Stomach (tissue), 9 donors: ENCODE results near the gene ZNF225. TPM values are rescaled to one million over a fixed set of nuclear protein-coding genes. Genes with fewer than 3 reads are reported as not detected.

ENCODE experiments used
- DNase-seq, 2 donors: peaks; one replicate each; pipeline versions ENCODE4 v3.0.0 to v3.0.0-alpha.2; 2013 to 2019
- H3K27ac ChIP-seq, 5 donors: fragments of 200-600 bp in 4 of 5; sonication (generic) in 4 of 5; one replicate each; pipeline ENCODE4 v1.5.1; 2013 to 2019; ENCODE audit warnings: mild to moderate bottlenecking in 1 of 5, moderate library complexity in 1 of 5
- H3K27me3 ChIP-seq, 3 donors: fragments of 200-600 bp; sonication (generic); one replicate each; pipeline ENCODE4 v1.5.1; 2017 to 2019; ENCODE audit warnings: mixed run types in 1 of 3
- H3K36me3 ChIP-seq, 4 donors: fragments of 200-600 bp; sonication (generic); 1 replicate in 3 of 4; 2 replicates in 1 of 4; pipeline ENCODE4 v1.5.1; 2016 to 2019
- H3K4me1 ChIP-seq, 4 donors: fragments of 200-600 bp; sonication (generic); one replicate each; pipeline ENCODE4 v1.5.1; 2016 to 2019
- H3K4me3 ChIP-seq, 4 donors: fragments of 200-600 bp; sonication (generic) in 3 of 4; one replicate each; pipeline ENCODE4 v1.5.1; 2016 to 2019; ENCODE audit warnings: mild to moderate bottlenecking in 1 of 4
- H3K9me3 ChIP-seq, 4 donors: fragments of 200-600 bp; sonication (generic); one replicate each; pipeline ENCODE4 v1.5.1; 2016 to 2019
- CTCF ChIP-seq, 7 experiments: fragments of 450-650 bp in 4 of 7; fragments of 200-600 bp in 3 of 7; sonication (generic) in 3 of 7; IDR thresholded peaks; one replicate each; pipeline ENCODE4 v1.5.1; 2016 to 2019; ENCODE audit warnings: antibody characterized with exemption in 7 of 7, control low read depth in 2 of 7, mild to moderate bottlenecking in 1 of 7
- EP300 ChIP-seq: sonication (generic); formaldehyde crosslinking; IDR thresholded peaks from one replicate; pipeline ENCODE4 v1.6.1; 2017; ENCODE audit warnings: antibody characterized with exemption
- POLR2A ChIP-seq, 4 donors: fragments of 450-650 bp; IDR thresholded peaks; one replicate each; pipeline ENCODE4 v1.6.1; 2016; ENCODE audit warnings: antibody characterized with exemption in 4 of 4, control low read depth in 2 of 4, mild to moderate bottlenecking in 1 of 4, moderate library complexity in 1 of 4
- POLR2AphosphoS5 ChIP-seq, 3 donors: sonication (generic); formaldehyde crosslinking; IDR thresholded peaks; one replicate each; pipeline ENCODE4 v1.6.1; 2016; ENCODE audit warnings: antibody characterized with exemption in 3 of 3
- WGBS, 5 donors: extraction: QIAGEN DNeasy Blood & Tissue Kit in 3 of 5; methylation state at CpG; one replicate each; pipeline versions ENCODE4 v1.1.5 to v1.1.7; 2013 to 2018; 5-methylcytosine and 5-hydroxymethylcytosine counted together
- intact Hi-C: fragments of 100-400 bp; cut with DNase I; formaldehyde crosslinking; loops from one replicate; pipeline ENCODE4 v1.15.1; 2023; ENCODE audit warnings: low total_unique reads
- polyA plus RNA-seq, 3 donors: library from polyadenylated mRNA; stranded (reverse); fragments of 200-250 nt; gene quantifications; one replicate each; pipeline ENCODE4 v1.2.3, GENCODE V29; 2013
- total RNA-seq, 5 donors: library from RNA; depleted of rRNA; stranded (reverse); fragments of >200 nt; gene quantifications; one replicate each; pipeline versions ENCODE4 v1.1.0 to v1.2.3, GENCODE V29; 2014 to 2016
- donor health status: healthy with polysubstance abuse.
- donor health status: Bipolar disorder and iron deficiency.
- donor health status: healthy.

Gene ZNF225
- total and polyA plus RNA-seq, 8 donors, result 0.29 to 8.3 (median 1.5) TPM

- no peaks in the 10 kb centered on the region for H3K27me3 ChIP-seq
- no peak for TF ChIP-seq POLR2A (IDR thresholded peaks at IDR 0.05)
- no peak for TF ChIP-seq EP300
- no peak for TF ChIP-seq CTCF (IDR thresholded peaks at IDR 0.05)
- no peak for TF ChIP-seq POLR2AphosphoS5 (IDR thresholded peaks at IDR 0.05)
- peaks cover 7 to 32% (median 31%) of the 10 kb centered on the region in 4 donors for H3K36me3 ChIP-seq
- intact Hi-C loops, result no loop called here
- H3K4me3 ChIP-seq, result peak overlapping the region; percentile 87 to 97 (median 91)
- H3K4me1 ChIP-seq, result peaks cover 13 to 25% (median 22%) of the 10 kb centered on the region in 4 donors
- DNase-seq, result peak in 1 of 2 donors; percentile 31
- 3 to 10% (median 6%) methylated on average over 13 of the region's 13 CpGs for WGBS, 5 donors
- peak overlapping the region in 4 of 5 donors; percentile 75 to 84 (median 82) for H3K27ac ChIP-seq
- peaks cover 0 to 3% (median 0%) of the 10 kb centered on the region in 4 donors for H3K9me3 ChIP-seq
These were observed 28.8 kb downstream of the ZNF225 start for GRCh38 chr19:44142059-44142433.

GRCh38 chr19:44149776-44150175 is 36.6 kb downstream of the ZNF225 start:
- Histone ChIP-seq H3K27ac (no peak overlapping the region), H3K36me3 (peaks cover 58 to 100% (median 100%) of the 10 kb centered on the region in 4 donors)

GRCh38 chr19:44151491-44151890 is 38.3 kb downstream of the ZNF225 start:
- DNase-seq, result no peak
- no peak for TF ChIP-seq POLR2AphosphoS5 (IDR thresholded peaks at IDR 0.05)
- H3K4me1 ChIP-seq, result no peaks in the 10 kb centered on the region
- H3K27ac ChIP-seq, result no peak overlapping the region
- H3K36me3 ChIP-seq, result peaks cover 62 to 100% (median 100%) of the 10 kb centered on the region in 4 donors
- WGBS, 5 donors, result 96 to 98% (median 97%) methylated on average over 5 of the region's 5 CpGs
- intact Hi-C loops, result no loop called here
- H3K27me3 ChIP-seq, result no peaks in the 10 kb centered on the region
- H3K4me3 ChIP-seq, result no peak overlapping the region
- peaks cover 12 to 69% (median 65%) of the 10 kb centered on the region in 4 donors for H3K9me3 ChIP-seq

More at GRCh38 chr19:44149776-44150175, 36.6 kb downstream of the ZNF225 start:
- Histone ChIP-seq H3K9me3 (peaks cover 0 to 52% (median 49%) of the 10 kb centered on the region in 4 donors), H3K27me3 (no peaks in the 10 kb centered on the region), H3K4me3 (no peak overlapping the region), H3K4me1 (no peaks in the 10 kb centered on the region)
- no peak for DNase-seq
- intact Hi-C loops, result no loop called here
- TF ChIP-seq POLR2A (IDR thresholded peaks at IDR 0.05) (no peak), POLR2AphosphoS5 (IDR thresholded peaks at IDR 0.05) (no peak), EP300 (no peak), CTCF (IDR thresholded peaks at IDR 0.05) (no peak)
- WGBS, 5 donors, result 89 to 99% (median 97%) methylated on average over 4 of the region's 4 CpGs

GRCh38 chr19:44156475-44156874 is 43.3 kb downstream of the ZNF225 start:
- Histone ChIP-seq H3K27ac (no peak overlapping the region), H3K9me3 (peaks cover 45 to 100% (median 95%) of the 10 kb centered on the region in 4 donors), H3K27me3 (no peaks in the 10 kb centered on the region), H3K36me3 (peaks cover 43 to 74% (median 67%) of the 10 kb centered on the region in 4 donors), H3K4me3 (no peak overlapping the region), H3K4me1 (no peaks in the 10 kb centered on the region)
- DNase-seq, result no peak
- 89 to 98% (median 96%) methylated on average over 2 of the region's 2 CpGs for WGBS, 5 donors
- intact Hi-C loops, result no loop called here
- TF ChIP-seq CTCF (IDR thresholded peaks at IDR 0.05) (no peak), POLR2A (IDR thresholded peaks at IDR 0.05) (no peak), POLR2AphosphoS5 (IDR thresholded peaks at IDR 0.05) (no peak), EP300 (no peak)

GRCh38 chr19:44163789-44164188 is 50.6 kb downstream of the ZNF225 start:
- Histone ChIP-seq H3K27me3 (no peaks in the 10 kb centered on the region), H3K4me1 (peaks cover 7 to 22% (median 15%) of the 10 kb centered on the region in 4 donors), H3K36me3 (peaks cover 5 to 28% (median 24%) of the 10 kb centered on the region in 4 donors), H3K9me3 (peaks cover 19 to 81% (median 54%) of the 10 kb centered on the region in 4 donors), H3K27ac (no peak overlapping the region), H3K4me3 (no peak overlapping the region)
- TF ChIP-seq POLR2A (IDR thresholded peaks at IDR 0.05) (no peak), CTCF (IDR thresholded peaks at IDR 0.05) (no peak), POLR2AphosphoS5 (IDR thresholded peaks at IDR 0.05) (no peak), EP300 (no peak)
- 91 to 98% (median 93%) methylated on average over 2 of the region's 2 CpGs for WGBS, 5 donors
- DNase-seq, result no peak
- intact Hi-C loops, result no loop called here
